ENCODE data around the gene LAMP1. TPM values are rescaled to one million over a fixed set of nuclear protein-coding genes. Genes with fewer than 3 reads are reported as not detected.
"Not testable (repeated sequence)": the region's sequence is repeated elsewhere in the genome, so short reads cannot be mapped to it uniquely, and the experiment has no call there.

The LAMP1 gene
- polyA plus RNA-seq, 1 donor: 170 TPM

- DNase-seq: no peak
Observed at GRCh38 chr13:113354831-113355610, 58.0 kb downstream of the LAMP1 start.

- DNase-seq: no peak
Observed at GRCh38 chr13:113355621-113356020, 58.6 kb downstream of the LAMP1 start.

- no peak for DNase-seq
Observed at GRCh38 chr13:113356596-113356995, 59.6 kb downstream of the LAMP1 start.

GRCh38 chr13:113357529-113357928 is 60.5 kb downstream of the LAMP1 start:
- no peak for DNase-seq

- no peak for DNase-seq
Observed at GRCh38 chr13:113358653-113359190, 61.7 kb downstream of the LAMP1 start.

- no peak for DNase-seq
Observed at GRCh38 chr13:113359571-113359970, 62.5 kb downstream of the LAMP1 start.

- no peak for DNase-seq
Observed at GRCh38 chr13:113360446-113360845, 63.4 kb downstream of the LAMP1 start.

- DNase-seq: no peak
Observed at GRCh38 chr13:113361406-113361805, 64.4 kb downstream of the LAMP1 start.

- no peak for DNase-seq
Observed at GRCh38 chr13:113364311-113364889, 67.4 kb downstream of the LAMP1 start.

GRCh38 chr13:113364901-113365582 is 68.0 kb downstream of the LAMP1 start:
- no peak for DNase-seq

GRCh38 chr13:113365583-113365970 is 68.5 kb downstream of the LAMP1 start:
- DNase-seq: no peak

GRCh38 chr13:113365971-113366588 is 69.0 kb downstream of the LAMP1 start:
- no peak for DNase-seq

- DNase-seq: no peak
Observed at GRCh38 chr13:113367020-113367560, 70.1 kb downstream of the LAMP1 start.

GRCh38 chr13:113367771-113368170 is 70.7 kb downstream of the LAMP1 start:
- no peak for DNase-seq

- DNase-seq: not testable (repeated sequence)
Observed at GRCh38 chr13:113368353-113368752, 71.3 kb downstream of the LAMP1 start.

GRCh38 chr13:113369189-113369588 is 72.2 kb downstream of the LAMP1 start:
- DNase-seq: no peak

GRCh38 chr13:113369881-113370280 is 72.8 kb downstream of the LAMP1 start:
- no peak for DNase-seq

- no peak for DNase-seq
Observed at GRCh38 chr13:113371061-113371460, 74.0 kb downstream of the LAMP1 start.

GRCh38 chr13:113371701-113372100 is 74.7 kb downstream of the LAMP1 start:
- DNase-seq: not testable (repeated sequence)
